ENCODE data around the gene OR52E1.
"Not testable (repeated sequence)": the region's sequence is repeated elsewhere in the genome, so short reads cannot be mapped to it uniquely, and the experiment has no call there.

GRCh38 chr11:5058679-5059078, 10.7 kb upstream of the OR52E1 start:
- not testable (repeated sequence) for TF ChIP-seq CTCF (IDR thresholded peaks at IDR 0.05; ENCODE audit: low read depth, low read length); EZH2phosphoT487 (IDR thresholded peaks at IDR 0.05; ENCODE audit: low read depth)
